MM.1S (cell line): ENCODE data around the gene MCM6.
A peak's percentile ranks its signal among the peaks of the same experiment; 100 is the strongest.

Experiments used
- DNase-seq: peaks from one replicate; pipeline ENCODE4 v3.0.0-alpha.2; 2015
- H2AFZ ChIP-seq: fragments of 300-600 bp; sonication (generic); 2 replicates; pipeline ENCODE4 v1.6.0; 2016; ENCODE audit warnings: antibody characterized with exemption, low read length
- H3F3A ChIP-seq: fragments of 300-600 bp; sonication (generic); 2 replicates; pipeline ENCODE4 v1.6.1; 2016; ENCODE audit warnings: mild to moderate bottlenecking, antibody characterized with exemption, low read length, moderate library complexity, mixed read lengths; ENCODE audit not compliant: insufficient read depth
- H3K27ac ChIP-seq: fragments of 300-600 bp; sonication (generic); 2 replicates; pipeline ENCODE4 v1.5.1; 2016; ENCODE audit warnings: mild to moderate bottlenecking, low read length
- H3K27me3 ChIP-seq: fragments of 300-600 bp; sonication (generic); replicated peaks from 2 replicates; pipeline ENCODE4 v1.6.0; 2016; ENCODE audit warnings: low read length; ENCODE audit not compliant: insufficient read depth
- H3K36me3 ChIP-seq: fragments of 300-600 bp; sonication (generic); replicated peaks from 2 replicates; pipeline ENCODE4 v1.6.1; 2016; ENCODE audit warnings: mild to moderate bottlenecking, low read length, mixed read lengths; ENCODE audit not compliant: insufficient read depth
- H3K4me1 ChIP-seq: fragments of 300-600 bp; sonication (generic); 2 replicates; pipeline ENCODE4 v1.6.1; 2016; ENCODE audit warnings: low read length, mixed read lengths
- H3K4me2 ChIP-seq: fragments of 300-600 bp; sonication (generic); 2 replicates; pipeline ENCODE4 v1.6.0; 2016; ENCODE audit warnings: low read depth, low read length
- H3K4me3 ChIP-seq: fragments of 300-600 bp; sonication (generic); 2 replicates; pipeline ENCODE4 v1.5.1; 2016; ENCODE audit warnings: low read length, mixed read lengths
- H3K79me2 ChIP-seq: fragments of 300-600 bp; sonication (generic); 2 replicates; pipeline ENCODE4 v1.6.1; 2016; ENCODE audit warnings: mixed run types, low read length, mixed read lengths
- H3K9ac ChIP-seq: fragments of 300-600 bp; sonication (generic); 2 replicates; pipeline ENCODE4 v1.6.1; 2016; ENCODE audit warnings: low read length, mixed read lengths
- H3K9me2 ChIP-seq: fragments of 300-600 bp; sonication (generic); replicated peaks from 2 replicates; pipeline ENCODE4 v1.6.1; 2016; ENCODE audit warnings: mild to moderate bottlenecking, low read length, mixed read lengths; ENCODE audit not compliant: insufficient read depth
- H3K9me3 ChIP-seq: fragments of 300-600 bp; sonication (generic); replicated peaks from 2 replicates; pipeline ENCODE4 v1.6.1; 2016; ENCODE audit warnings: mild to moderate bottlenecking, low read length, mixed read lengths; ENCODE audit not compliant: insufficient read depth
- H4K20me1 ChIP-seq: fragments of 300-600 bp; sonication (generic); 2 replicates; pipeline ENCODE4 v1.6.1; 2016; ENCODE audit warnings: mild to moderate bottlenecking, low read length, moderate library complexity, mixed read lengths; ENCODE audit not compliant: insufficient read depth
- EZH2 ChIP-seq: fragments of 300-600 bp; sonication (generic); optimal IDR thresholded peaks from 2 replicates; pipeline ENCODE3; 2017; ENCODE audit warnings: low read depth, mild to moderate bottlenecking, antibody characterized with exemption, low read length, mixed read lengths
- EZH2phosphoT487 ChIP-seq: fragments of 300-600 bp; sonication (generic); IDR thresholded peaks from 2 replicates; pipeline ENCODE4 v1.6.1; 2018; ENCODE audit warnings: antibody characterized with exemption, low read length
- TF ChIP-seq, protein P1 (sequence below): fragments of 300-600 bp; sonication (generic); IDR thresholded peaks from 2 replicates; pipeline ENCODE4 v1.5.1; 2016; ENCODE audit warnings: antibody characterized with exemption, low read length, mixed read lengths

MCM6 gene

DNA sequence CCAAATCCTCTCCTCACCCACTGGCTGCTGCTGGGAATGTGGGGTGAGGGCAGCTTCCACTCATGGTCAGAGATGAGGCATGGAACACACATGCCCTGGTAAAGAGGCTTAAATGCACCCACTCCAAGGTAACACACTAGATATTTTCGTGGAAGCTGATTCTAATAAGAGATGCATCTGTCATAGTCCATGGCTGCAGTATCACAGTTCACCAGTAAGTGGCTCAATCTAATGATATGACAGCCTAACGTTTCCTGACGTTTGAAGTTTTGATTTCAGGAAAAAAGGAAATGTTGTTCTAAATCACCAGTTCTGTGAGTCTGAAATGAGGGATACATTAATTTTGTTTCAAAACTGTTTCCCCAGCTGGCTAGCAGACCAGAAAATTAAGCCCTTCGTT is 77.5 kb downstream of the MCM6 start:
- Histone ChIP-seq H4K20me1 (no peaks in the 10 kb centered on the region), H3K27ac (no peak overlapping the region), H3K4me3 (no peak overlapping the region), H3K9me2 (no peaks in the 10 kb centered on the region), H3K4me1 (peaks cover 7% of the 10 kb centered on the region; the same call in 1 of the 2 replicates), H3K4me2 (no peak overlapping the region), H3K36me3 (no peaks in the 10 kb centered on the region), H2AFZ (no peak overlapping the region), H3K9me3 (no peaks in the 10 kb centered on the region), H3K79me2 (no peaks in the 10 kb centered on the region), H3F3A (0 out of 2 replicates have a peak, but pooled peaks cover 8% of the 10 kb centered on the region), H3K9ac (no peak overlapping the region), H3K27me3 (no peaks in the 10 kb centered on the region)
- no peak for DNase-seq
- TF ChIP-seq EZH2, result no peak
- TF ChIP-seq, protein P1, sequence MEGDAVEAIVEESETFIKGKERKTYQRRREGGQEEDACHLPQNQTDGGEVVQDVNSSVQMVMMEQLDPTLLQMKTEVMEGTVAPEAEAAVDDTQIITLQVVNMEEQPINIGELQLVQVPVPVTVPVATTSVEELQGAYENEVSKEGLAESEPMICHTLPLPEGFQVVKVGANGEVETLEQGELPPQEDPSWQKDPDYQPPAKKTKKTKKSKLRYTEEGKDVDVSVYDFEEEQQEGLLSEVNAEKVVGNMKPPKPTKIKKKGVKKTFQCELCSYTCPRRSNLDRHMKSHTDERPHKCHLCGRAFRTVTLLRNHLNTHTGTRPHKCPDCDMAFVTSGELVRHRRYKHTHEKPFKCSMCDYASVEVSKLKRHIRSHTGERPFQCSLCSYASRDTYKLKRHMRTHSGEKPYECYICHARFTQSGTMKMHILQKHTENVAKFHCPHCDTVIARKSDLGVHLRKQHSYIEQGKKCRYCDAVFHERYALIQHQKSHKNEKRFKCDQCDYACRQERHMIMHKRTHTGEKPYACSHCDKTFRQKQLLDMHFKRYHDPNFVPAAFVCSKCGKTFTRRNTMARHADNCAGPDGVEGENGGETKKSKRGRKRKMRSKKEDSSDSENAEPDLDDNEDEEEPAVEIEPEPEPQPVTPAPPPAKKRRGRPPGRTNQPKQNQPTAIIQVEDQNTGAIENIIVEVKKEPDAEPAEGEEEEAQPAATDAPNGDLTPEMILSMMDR, result peak; percentile 16; the same call in 1 of the 2 replicates
- no peak for TF ChIP-seq EZH2phosphoT487

DNA sequence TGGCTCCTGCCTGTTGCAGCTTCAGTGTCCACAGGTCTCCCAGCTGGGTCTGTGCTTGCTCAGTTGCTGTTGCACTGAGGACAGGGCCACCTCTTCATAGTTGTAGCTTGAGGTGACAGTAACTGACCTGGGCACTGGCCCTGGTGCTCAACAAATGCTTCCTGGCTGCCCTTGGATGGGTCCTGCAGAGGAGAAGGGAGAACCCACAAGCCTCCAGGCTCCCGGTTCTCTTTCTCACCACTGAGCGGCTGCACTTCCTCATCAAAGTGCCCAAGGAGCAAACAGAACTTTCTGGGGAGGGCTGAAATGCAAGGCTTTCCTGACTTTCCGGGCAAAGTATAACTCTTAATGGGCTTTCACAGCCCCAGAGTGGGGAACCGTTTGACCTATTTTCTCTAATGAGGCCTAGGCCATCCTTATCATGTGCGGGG is 78.0 kb downstream of the MCM6 start:
- no peak overlapping the region for H3K9ac ChIP-seq
- TF ChIP-seq, protein P1, result no peak
- 0 out of 2 replicates have a peak, but pooled peaks cover 8% of the 10 kb centered on the region for H3F3A ChIP-seq
- H3K4me3 ChIP-seq, result no peak overlapping the region
- H2AFZ ChIP-seq, result no peak overlapping the region
- no peaks in the 10 kb centered on the region for H3K79me2 ChIP-seq
- no peaks in the 10 kb centered on the region for H3K9me2 ChIP-seq
- peaks cover 7% of the 10 kb centered on the region; the same call in 1 of the 2 replicates for H3K4me1 ChIP-seq
- H3K36me3 ChIP-seq, result no peaks in the 10 kb centered on the region
- no peaks in the 10 kb centered on the region for H3K27me3 ChIP-seq
- no peak for DNase-seq
- no peaks in the 10 kb centered on the region for H3K9me3 ChIP-seq
- H4K20me1 ChIP-seq, result no peaks in the 10 kb centered on the region
- H3K4me2 ChIP-seq, result no peak overlapping the region
- H3K27ac ChIP-seq, result no peak overlapping the region

- Histone ChIP-seq H4K20me1 (no peaks in the 10 kb centered on the region), H3K4me3 (no peak overlapping the region), H3K9me3 (no peaks in the 10 kb centered on the region), H3K36me3 (no peaks in the 10 kb centered on the region), H3K4me1 (peaks cover 7% of the 10 kb centered on the region; the same call in 1 of the 2 replicates), H3K9me2 (no peaks in the 10 kb centered on the region), H2AFZ (peak overlapping the region; percentile 7; the same call in 1 of the 2 replicates), H3F3A (0 out of 2 replicates have a peak, but pooled peaks cover 8% of the 10 kb centered on the region), H3K79me2 (no peaks in the 10 kb centered on the region), H3K27ac (no peak overlapping the region), H3K9ac (no peak overlapping the region), H3K27me3 (no peaks in the 10 kb centered on the region), H3K4me2 (no peak overlapping the region)
- TF ChIP-seq EZH2 (no peak), EZH2phosphoT487 (no peak)
- TF ChIP-seq, protein P1, result peak; percentile 94
- peak; percentile 76 for DNase-seq
These were observed 78.6 kb downstream of the MCM6 start for GRCh38 chr2:135797497-135798274.
